Endothelial cell of umbilical vein (primary cell): ENCODE results near the gene SMCO4.

Experiments used
- CTCF ChIP-seq, 2 donors: IDR thresholded peaks; 1 replicate in 1 of 2; 2 replicates in 1 of 2; pipeline ENCODE4 v1.5.1; 2011; ENCODE audit warnings: low read length in 2 of 2, mild to moderate bottlenecking in 2 of 2, moderate library complexity in 2 of 2, control low read depth in 1 of 2, inconsistent platforms in 1 of 2, low read depth in 1 of 2; ENCODE audit not compliant: insufficient read depth in 1 of 2; ENCODE audit errors: extremely low read depth in 1 of 2
- EZH2 ChIP-seq: IDR thresholded peaks from 2 replicates; pipeline ENCODE4 v1.6.1; 2012; ENCODE audit warnings: borderline replicate concordance, low read depth, mild to moderate bottlenecking, moderate library complexity, low read length, inconsistent platforms; ENCODE audit not compliant: severe bottlenecking
- FOS ChIP-seq: IDR thresholded peaks from 2 replicates; pipeline ENCODE4 v1.6.1; 2011; ENCODE audit warnings: mild to moderate bottlenecking, low read length, moderate library complexity, borderline replicate concordance; ENCODE audit not compliant: insufficient read depth
- GATA2 ChIP-seq: IDR thresholded peaks from 2 replicates; pipeline ENCODE4 v1.7.0; 2011; ENCODE audit warnings: low read depth, mild to moderate bottlenecking, moderate library complexity, mixed read lengths, low read length; ENCODE audit not compliant: insufficient read length, insufficient read depth
- JUN ChIP-seq: IDR thresholded peaks from 2 replicates; pipeline ENCODE4 v1.6.1; 2011; ENCODE audit warnings: borderline replicate concordance, low read depth; ENCODE audit not compliant: insufficient read length, insufficient read depth
- MAX ChIP-seq: IDR thresholded peaks from 2 replicates; pipeline ENCODE4 v1.6.1; 2011; ENCODE audit not compliant: insufficient read depth, insufficient read length
- MYC ChIP-seq: IDR thresholded peaks from one replicate; pipeline ENCODE4 v1.6.1; 2011; ENCODE audit warnings: mild to moderate bottlenecking, low read depth, low read length
- POLR2A ChIP-seq: IDR thresholded peaks from 2 replicates; pipeline ENCODE4 v1.6.1; 2012; ENCODE audit warnings: low read depth, mild to moderate bottlenecking, control low read depth, low read length
- POLR2AphosphoS5 ChIP-seq: IDR thresholded peaks from 2 replicates; pipeline ENCODE4 v1.6.1; 2012; ENCODE audit warnings: low read depth, mild to moderate bottlenecking, control low read depth, low read length, moderate library complexity; ENCODE audit not compliant: insufficient read depth

- TF ChIP-seq POLR2AphosphoS5 (no peak), POLR2A (no peak), EZH2 (no peak), CTCF (IDR thresholded peaks at IDR 0.05; ENCODE audit: extremely low read depth in 1 of 2, insufficient read depth in 1 of 2, low read depth in 1 of 2, low read length in 2 of 2) (no peak), MAX (no peak), GATA2 (no peak), JUN (no peak), MYC (no peak), FOS (no peak)
Observed at GRCh38 chr11:93520726-93521509, 22.3 kb downstream of the SMCO4 start.
